Measurements from ENCODE around the gene VN1R2.

DNA sequence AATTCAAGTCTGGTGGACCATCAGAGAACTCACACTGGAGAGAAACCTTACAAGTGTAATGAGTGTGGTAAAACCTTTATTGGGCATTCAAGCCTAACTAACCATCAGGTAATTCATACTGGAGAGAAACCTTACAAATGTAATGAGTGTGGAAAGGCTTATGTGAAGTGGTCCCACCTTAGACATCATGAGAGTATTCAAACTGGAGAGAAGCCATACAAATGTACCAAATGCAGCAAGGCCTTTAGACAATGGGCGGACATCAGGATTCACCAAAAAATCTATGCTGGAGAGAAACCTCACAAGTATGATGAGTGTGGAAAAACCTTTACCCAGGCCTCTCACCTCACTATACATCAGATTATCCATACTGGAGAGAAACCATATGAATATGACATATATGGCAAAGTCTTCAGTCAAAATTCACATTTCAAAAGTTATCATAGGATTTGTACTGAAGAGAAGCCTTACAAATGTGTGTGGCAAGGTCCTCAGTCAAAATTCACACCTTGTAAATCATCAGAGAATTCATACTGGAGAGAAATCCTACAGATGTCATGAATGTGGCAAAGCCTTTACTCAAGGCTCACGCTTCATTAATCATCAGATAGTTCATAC lies 45.3 kb upstream of the VN1R2 start:
- TF ChIP-seq, protein P1, sequence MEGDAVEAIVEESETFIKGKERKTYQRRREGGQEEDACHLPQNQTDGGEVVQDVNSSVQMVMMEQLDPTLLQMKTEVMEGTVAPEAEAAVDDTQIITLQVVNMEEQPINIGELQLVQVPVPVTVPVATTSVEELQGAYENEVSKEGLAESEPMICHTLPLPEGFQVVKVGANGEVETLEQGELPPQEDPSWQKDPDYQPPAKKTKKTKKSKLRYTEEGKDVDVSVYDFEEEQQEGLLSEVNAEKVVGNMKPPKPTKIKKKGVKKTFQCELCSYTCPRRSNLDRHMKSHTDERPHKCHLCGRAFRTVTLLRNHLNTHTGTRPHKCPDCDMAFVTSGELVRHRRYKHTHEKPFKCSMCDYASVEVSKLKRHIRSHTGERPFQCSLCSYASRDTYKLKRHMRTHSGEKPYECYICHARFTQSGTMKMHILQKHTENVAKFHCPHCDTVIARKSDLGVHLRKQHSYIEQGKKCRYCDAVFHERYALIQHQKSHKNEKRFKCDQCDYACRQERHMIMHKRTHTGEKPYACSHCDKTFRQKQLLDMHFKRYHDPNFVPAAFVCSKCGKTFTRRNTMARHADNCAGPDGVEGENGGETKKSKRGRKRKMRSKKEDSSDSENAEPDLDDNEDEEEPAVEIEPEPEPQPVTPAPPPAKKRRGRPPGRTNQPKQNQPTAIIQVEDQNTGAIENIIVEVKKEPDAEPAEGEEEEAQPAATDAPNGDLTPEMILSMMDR (conservative IDR thresholded peaks at IDR 0.05) = no peak
- TF ChIP-seq ZFX (IDR thresholded peaks at IDR 0.05) = no peak

Data from C4-2B (cell line).